K562 (cell line): ENCODE data around the gene COPG2. TPM values are rescaled to one million over a fixed set of nuclear protein-coding genes. Genes with fewer than 3 reads are reported as not detected.

Source experiments
- ATAC-seq: fragments of 200-7000 bp; cut with Tn5 transposase; 3 replicates; pipeline ENCODE4 v1.9.1; 2020; ENCODE audit warnings: moderate library complexity
- BruUV-seq: library from RNA; stranded (reverse); fragments of 400-500 nt; replicated peaks from 2 replicates; lab custom pipeline; 2021; lab: Mats Ljungman, UMichigan
- CTCF ChIA-PET: fragments of 300-600 bp; formaldehyde crosslinking; extraction: SDS; loops from one replicate; lab custom pipeline; 2021; ENCODE audit warnings: low intra/inter-chr PET ratio; lab: Yijun Ruan, JAX
- POLR2A ChIA-PET: fragments of 300-600, 350-650 bp; sonication (Branson Sonifier 250); formaldehyde crosslinking; extraction: SDS; loops from one replicate; lab custom pipeline; 2021; ENCODE audit warnings: antibody characterized with exemption, inconsistent platforms; lab: Yijun Ruan, JAX
- DNase-seq, 4 experiments: peaks; one replicate each; pipeline versions ENCODE4 v3.0.0 to v3.0.0-alpha.2; 2011 to 2018; ENCODE audit warnings: low spot score in 3 of 4, mixed read lengths in 3 of 4; ENCODE audit errors: extremely low read depth in 1 of 4
- FAIRE-seq: peaks from 2 replicates; lab custom pipeline; 2011; peaks lifted over from hg19 to GRCh38; lab: Jason Lieb, UNC
- H2AFZ ChIP-seq: 2 replicates; pipeline ENCODE4 v1.6.0; 2011; ENCODE audit warnings: low read depth, low read length, control low read depth, inconsistent platforms
- H3K27ac ChIP-seq: fragments of 200-600 bp; 3 replicates; pipeline ENCODE4 v1.8.0; 2011; ENCODE audit warnings: low read depth, mild to moderate bottlenecking, control low read depth, inconsistent platforms, low read length, moderate library complexity, mixed read lengths; ENCODE audit errors: extremely low read depth
- H3K27me3 ChIP-seq, 2 experiments: fragments of 300-600 bp in 1 of 2; 2 replicates in 1 of 2; 3 replicates in 1 of 2; pipeline versions ENCODE4 v1.6.0 to v1.8.0; 2011; ENCODE audit warnings: inconsistent platforms in 2 of 2, low read length in 2 of 2, mild to moderate bottlenecking in 1 of 2, mixed read lengths in 1 of 2, moderate library complexity in 1 of 2; ENCODE audit not compliant: control insufficient read depth in 2 of 2, insufficient read depth in 2 of 2
- H3K36me3 ChIP-seq: fragments of 300-600 bp; 3 replicates; pipeline ENCODE4 v1.8.0; 2011; ENCODE audit warnings: mild to moderate bottlenecking, low read length, inconsistent platforms; ENCODE audit not compliant: control insufficient read depth, insufficient read depth
- H3K4me1 ChIP-seq, 2 experiments: fragments of 200-600 bp in 1 of 2; replicated peaks in 1 of 2; 2 replicates in 1 of 2; 3 replicates in 1 of 2; pipeline versions ENCODE4 v1.5.1 to v1.8.0; 2011; ENCODE audit warnings: inconsistent platforms in 2 of 2, low read length in 2 of 2, mild to moderate bottlenecking in 1 of 2, mixed read lengths in 1 of 2, moderate library complexity in 1 of 2; ENCODE audit not compliant: control insufficient read depth in 2 of 2, insufficient read depth in 2 of 2
- H3K4me2 ChIP-seq: 2 replicates; pipeline ENCODE4 v1.6.1; 2011; ENCODE audit warnings: low read length, control low read depth, inconsistent platforms, mixed read lengths; ENCODE audit not compliant: insufficient read depth
- H3K4me3 ChIP-seq: fragments of 200-600 bp; sonication (generic), shearing (Covaris generic); 2 replicates; pipeline ENCODE4 v1.5.1; 2016; ENCODE audit warnings: control low read depth, inconsistent platforms
- H3K79me2 ChIP-seq: fragments of 200-600 bp; 3 replicates; pipeline ENCODE4 v1.8.0; 2011; ENCODE audit warnings: low read length, inconsistent platforms; ENCODE audit not compliant: control insufficient read depth, insufficient read depth
- H3K9ac ChIP-seq, 2 experiments: 2 replicates each; pipeline versions ENCODE4 v1.6.0 to v1.6.1; 2011; ENCODE audit warnings: low read depth in 2 of 2, low read length in 2 of 2, control low read depth in 1 of 2, inconsistent platforms in 1 of 2, mild to moderate bottlenecking in 1 of 2, mixed read lengths in 1 of 2; ENCODE audit not compliant: insufficient read depth in 1 of 2
- H3K9me1 ChIP-seq: one replicate; pipeline ENCODE4 v1.6.0; 2011; ENCODE audit warnings: inconsistent platforms, mild to moderate bottlenecking, low read length, moderate library complexity; ENCODE audit not compliant: control insufficient read depth, insufficient read depth
- H3K9me3 ChIP-seq: replicated peaks from 2 replicates; pipeline ENCODE4 v1.5.1; 2011; ENCODE audit warnings: low read depth, low read length, inconsistent platforms; ENCODE audit not compliant: control insufficient read depth, insufficient read depth
- H4K20me1 ChIP-seq: replicated peaks from 2 replicates; pipeline ENCODE4 v1.6.1; 2011; ENCODE audit warnings: low read length, inconsistent platforms, mixed read lengths; ENCODE audit not compliant: control insufficient read depth, insufficient read depth
- HLTF ChIP-seq: fragments of 450-650 bp; IDR thresholded peaks from 2 replicates; pipeline ENCODE4 v1.6.1; 2016
- KDM4B ChIP-seq, 2 experiments: fragments of 450-650 bp in 1 of 2; sonication (generic) in 1 of 2; IDR thresholded peaks; 2 replicates each; pipeline ENCODE4 v1.6.1; 2016 to 2017; ENCODE audit warnings: borderline replicate concordance in 2 of 2, antibody characterized with exemption in 1 of 2, low read depth in 1 of 2, mild to moderate bottlenecking in 1 of 2
- TEAD4 ChIP-seq, 2 experiments: sonication (generic) in 1 of 2; formaldehyde crosslinking in 1 of 2; IDR thresholded peaks; 2 replicates each; pipeline versions ENCODE4 v1.6.1 to v1.8.0; 2012 to 2022; ENCODE audit warnings: borderline replicate concordance in 1 of 2, inconsistent platforms in 1 of 2, low read length in 1 of 2, mild to moderate bottlenecking in 1 of 2, missing genetic modification reagents in 1 of 2
- ZNF146 ChIP-seq: IDR thresholded peaks from one replicate; pipeline ENCODE4 v1.6.1; 2018; ENCODE audit warnings: missing compliant biosample characterization; ENCODE audit not compliant: unreplicated experiment
- ZNF184 ChIP-seq: sonication (generic); formaldehyde crosslinking; IDR thresholded peaks from 2 replicates; pipeline ENCODE4 v1.5.0; 2020; ENCODE audit warnings: missing genetic modification reagents
- ZNF24 ChIP-seq: fragments of 450-650 bp; IDR thresholded peaks from 2 replicates; pipeline ENCODE4 v1.6.1; 2016
- ZNF561 ChIP-seq: fragments of 450-650 bp; formaldehyde crosslinking; conservative IDR thresholded peaks from 2 replicates; pipeline ENCODE4 v1.4.0; 2020; ENCODE audit warnings: mild to moderate bottlenecking, moderate library complexity
- WGBS: fragments of 100-300 bp; shearing (Covaris generic); methylation state at CpG from one replicate; pipeline ENCODE4 v1.1.6; 2016; ENCODE audit warnings: low coverage, mixed read lengths; ENCODE audit not compliant: insufficient coverage; ENCODE audit errors: missing lambda C conversion rate; 5-methylcytosine and 5-hydroxymethylcytosine counted together
- in situ Hi-C: fragments of 300-500 bp; cut with MboI; formaldehyde crosslinking; loops from 4 replicates; pipeline ENCODE4 v1.15.0; 2018; ENCODE audit warnings: inconsistent platforms, mixed read lengths
- intact Hi-C: fragments of 100-400 bp; cut with micrococcal nuclease; formaldehyde crosslinking; loops from 2 replicates; pipeline ENCODE4 v1.14.2; 2022
- polyA plus RNA-seq, 8 experiments: library from polyadenylated mRNA; depleted of rRNA in 4 of 8; stranded (reverse) in 5 of 8; unstranded in 3 of 8; fragments of >200 nt; fragmentation: Nextera tagmentation in 2 of 8; fragmentation: Illumina TruSeq in 1 of 8; extraction: Ambion mirVana in 2 of 8; extraction: Trizol in 1 of 8; gene quantifications; 2 replicates each; pipeline versions ENCODE4 v1.2.1 to v1.2.3, GENCODE V29; 2011 to 2014; ENCODE audit warnings: inconsistent platforms in 1 of 8, missing spikeins in 1 of 8
- total RNA-seq, 7 experiments: library from RNA; depleted of rRNA in 6 of 7; stranded (reverse); fragments of >200 nt in 6 of 7; fragmentation: Illumina TruSeq in 2 of 7; extraction: Trizol in 2 of 7; gene quantifications; 2 replicates each; pipeline versions ENCODE4 v1.2.1 to v1.2.3, GENCODE V29; 2011 to 2021; ENCODE audit warnings: low replicate concordance in 1 of 7

COPG2 gene
- total and polyA plus RNA-seq, 9 of the 15 experiments (the other 6 are each of a cell fraction or from before 2014, with no cell fraction given) = 6.6 to 104 (median 32.5) TPM

DNA sequence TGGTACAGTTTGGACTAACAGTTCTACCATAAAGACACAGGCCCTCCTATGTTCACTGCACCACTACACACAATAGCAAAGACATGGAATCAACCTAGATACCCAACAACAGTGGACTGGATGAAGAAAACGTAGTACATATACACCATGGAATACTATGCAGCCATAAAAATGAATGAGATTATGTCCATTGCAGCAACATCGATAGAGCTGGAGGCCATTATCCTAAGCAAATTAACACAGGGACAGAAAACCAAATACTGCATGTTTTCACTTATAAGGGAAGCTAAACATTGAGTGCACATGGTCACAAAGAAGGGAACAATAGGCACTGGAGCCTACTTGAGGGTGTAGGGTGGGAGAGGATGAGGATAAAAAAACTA, 101.7 kb downstream of the COPG2 start:
- no peak overlapping the region for H3K4me3 ChIP-seq
- no peaks in the 10 kb centered on the region for H3K27me3 ChIP-seq
- intact Hi-C loops = no loop called here
- 31% methylated on average over 2 of the region's 2 CpGs for WGBS
- ChIA-PET CTCF (no interaction called here), POLR2A (no interaction called here)
- H2AFZ ChIP-seq = no peak overlapping the region
- in situ Hi-C loops = no loop called here
- H3K9ac ChIP-seq = no peak overlapping the region
- no TSS peak for BruUV-seq
- H3K4me2 ChIP-seq = no peak overlapping the region
- H3K79me2 ChIP-seq = no peaks in the 10 kb centered on the region
- ATAC-seq (no peak), FAIRE-seq (no peak), DNase-seq (no peak)
- no peaks in the 10 kb centered on the region for H3K9me1 ChIP-seq
- no peaks in the 10 kb centered on the region for H4K20me1 ChIP-seq
- H3K4me1 ChIP-seq = peaks cover 0 to 3% of the 10 kb centered on the region in 2 experiments; a peak in 1 of 5 replicates
- no peaks in the 10 kb centered on the region; the same call in 1 of the 2 replicates for H3K9me3 ChIP-seq
- H3K27ac ChIP-seq = no peak overlapping the region
- TF ChIP-seq KDM4B (IDR thresholded peaks at IDR 0.05; ENCODE audit: borderline replicate concordance in 2 of 2, low read depth in 1 of 2) = no peak
- TF ChIP-seq ZNF184 (CRISPR knock-in tag) = no peak
- TF ChIP-seq TEAD4 (IDR thresholded peaks at IDR 0.05; ENCODE audit: low read length) = no peak
- TF ChIP-seq TEAD4 (CRISPR knock-in tag; IDR thresholded peaks at IDR 0.05; ENCODE audit: borderline replicate concordance) = no peak
- TF ChIP-seq ZNF24 = no peak
- TF ChIP-seq HLTF = no peak
- TF ChIP-seq ZNF561 (CRISPR knock-in tag) = no peak
- peak; percentile 87 for TF ChIP-seq ZNF146 (CRISPR knock-in tag)
- TF ChIP-seq, all 486 proteins: peak for 1
- no peaks in the 10 kb centered on the region for H3K36me3 ChIP-seq
